Naive thymus-derived CD8-positive, alpha-beta T cell (primary cell): ENCODE results near the gene TUSC2. TPM values are rescaled to one million over a fixed set of nuclear protein-coding genes. Genes with fewer than 3 reads are reported as not detected.

Source experiments
- polyA plus RNA-seq, 3 donors: library from polyadenylated mRNA; unstranded; fragments of 300-500 nt; fragmentation: Illumina TruSeq; gene quantifications; one replicate each; pipeline ENCODE4 v1.2.3, GENCODE V29; 2021
- total RNA-seq, 8 experiments: library from RNA in 2 of 8; stranded (reverse) in 2 of 8; gene quantifications; one replicate each; pipeline ENCODE4 v1.2.3 and lab custom pipeline; 2021 to 2026

TUSC2 gene
- total and polyA plus RNA-seq, 5 experiments from 2014 or later: 21.8 to 54.3 (median 48.4) TPM

Other genes with a start within 250 kb of the TUSC2 start
- 100 to 1,000 TPM; 387 to 402 TPM for gene RBM5, start 239.3 kb downstream of the TUSC2 start, total RNA-seq
- gene RBM5, start 239.3 kb downstream of the TUSC2 start, polyA plus RNA-seq: 10 to 100 TPM; 19.7 to 46.1 (median 35.0) TPM
- not detected for gene SEMA3F, start 172.9 kb downstream of the TUSC2 start, total RNA-seq
- not detected for gene SEMA3F, start 172.9 kb downstream of the TUSC2 start, polyA plus RNA-seq
- not detected for gene GNAT1, start 136.6 kb downstream of the TUSC2 start, total RNA-seq
- gene GNAT1, start 136.6 kb downstream of the TUSC2 start, polyA plus RNA-seq: not detected
- gene SLC38A3, start 123.0 kb downstream of the TUSC2 start, total RNA-seq: not detected
- not detected for gene SLC38A3, start 123.0 kb downstream of the TUSC2 start, polyA plus RNA-seq
- 100 to 1,000 TPM; 253 to 258 TPM for gene GNAI2, start 92.0 kb downstream of the TUSC2 start, total RNA-seq
- gene GNAI2, start 92.0 kb downstream of the TUSC2 start, polyA plus RNA-seq: 100 to 1,000 TPM; 405 to 534 (median 417) TPM
- 1 to 10 TPM; 1.0 to 1.1 TPM for gene SEMA3B, start 59.1 kb downstream of the TUSC2 start, total RNA-seq
- gene SEMA3B, start 59.1 kb downstream of the TUSC2 start, polyA plus RNA-seq: under 1 TPM in 1 of 3 donors, not detected in 2; 0.09 TPM
- not detected for gene LSMEM2, start 49.1 kb downstream of the TUSC2 start, total RNA-seq
- under 1 TPM in 2 of 3 donors, not detected in 1; 0.15 to 0.21 TPM for gene LSMEM2, start 49.1 kb downstream of the TUSC2 start, polyA plus RNA-seq
- 10 to 100 TPM; 68.9 TPM for gene IFRD2, start 35.8 kb downstream of the TUSC2 start, total RNA-seq
- 10 to 100 TPM; 59.4 to 69.7 (median 60.7) TPM for gene IFRD2, start 35.8 kb downstream of the TUSC2 start, polyA plus RNA-seq
- 1 to 10 TPM; 3.2 to 4.7 TPM for gene HYAL3, start 28.8 kb downstream of the TUSC2 start, total RNA-seq
- gene HYAL3, start 28.8 kb downstream of the TUSC2 start, polyA plus RNA-seq: 1 to 10 TPM; 2.5 to 3.8 (median 3.0) TPM
- 10 to 100 TPM; 33.8 to 36.8 TPM for gene NAA80, start 28.8 kb downstream of the TUSC2 start, total RNA-seq
- 10 to 100 TPM; 10.8 to 18.7 (median 17.4) TPM for gene NAA80, start 28.8 kb downstream of the TUSC2 start, polyA plus RNA-seq
- gene HYAL1, start 24.6 kb downstream of the TUSC2 start, total RNA-seq: under 1 TPM; 0.16 to 0.39 TPM
- gene HYAL1, start 24.6 kb downstream of the TUSC2 start, polyA plus RNA-seq: under 1 TPM in 2 of 3 donors, not detected in 1; 0.54 to 0.75 TPM
- gene HYAL2, start 5.5 kb downstream of the TUSC2 start, total RNA-seq: 1 to 10 TPM; 2.0 to 2.5 TPM
- gene HYAL2, start 5.5 kb downstream of the TUSC2 start, polyA plus RNA-seq: 1 to 10 TPM; 1.8 to 6.1 (median 3.4) TPM
- 10 to 100 TPM; 67.3 to 70.8 TPM for gene RASSF1, start 12.6 kb upstream of the TUSC2 start, total RNA-seq
- gene RASSF1, start 12.6 kb upstream of the TUSC2 start, polyA plus RNA-seq: 10 to 100 TPM; 50.8 to 87.6 (median 68.1) TPM
- gene ZMYND10, start 17.5 kb upstream of the TUSC2 start, total RNA-seq: 1 to 10 TPM; 3.6 to 4.0 TPM
- gene ZMYND10, start 17.5 kb upstream of the TUSC2 start, polyA plus RNA-seq: not detected
- 10 to 100 TPM; 52.8 to 63.8 TPM for gene NPRL2, start 22.6 kb upstream of the TUSC2 start, total RNA-seq
- gene NPRL2, start 22.6 kb upstream of the TUSC2 start, polyA plus RNA-seq: 10 to 100 TPM; 36.2 to 45.3 (median 36.4) TPM
- gene CYB561D2, start 22.6 kb upstream of the TUSC2 start, total RNA-seq: 10 to 100 TPM; 29.7 to 34.5 TPM
- 10 to 100 TPM; 45.5 to 48.2 (median 47.7) TPM for gene CYB561D2, start 22.6 kb upstream of the TUSC2 start, polyA plus RNA-seq
- 10 to 100 TPM; 28.7 to 29.8 TPM for gene TMEM115, start 31.3 kb upstream of the TUSC2 start, total RNA-seq
- gene TMEM115, start 31.3 kb upstream of the TUSC2 start, polyA plus RNA-seq: 10 to 100 TPM; 15.2 to 29.2 (median 20.3) TPM
- 1 to 10 TPM; 4.0 to 4.9 TPM for gene CACNA2D2, start 175.4 kb upstream of the TUSC2 start, total RNA-seq
- 1 to 10 TPM in 1 of 3 donors, under 1 TPM in 2; 0.40 to 1.5 (median 0.40) TPM for gene CACNA2D2, start 175.4 kb upstream of the TUSC2 start, polyA plus RNA-seq
- gene C3orf18, start 239.5 kb upstream of the TUSC2 start, total RNA-seq: 10 to 100 TPM; 17.7 to 18.4 TPM
- 10 to 100 TPM; 14.1 to 17.3 (median 14.2) TPM for gene C3orf18, start 239.5 kb upstream of the TUSC2 start, polyA plus RNA-seq
- 10 to 100 TPM; 65.1 to 67.1 TPM for gene HEMK1, start 241.3 kb upstream of the TUSC2 start, total RNA-seq
- gene HEMK1, start 241.3 kb upstream of the TUSC2 start, polyA plus RNA-seq: 10 to 100 TPM; 20.2 to 43.1 (median 30.3) TPM